Jurkat, Clone E6-1 (cell line): ENCODE measurements around the gene CACNA1F. TPM values are rescaled to one million over a fixed set of nuclear protein-coding genes. Genes with fewer than 3 reads are reported as not detected.

Experiments
- DNase-seq: peaks from one replicate; pipeline ENCODE4 v3.0.0-alpha.2; 2011; ENCODE audit warnings: low read depth, low spot score
- H3K4me3 ChIP-seq: 2 replicates; pipeline ENCODE4 v1.5.1; 2011; ENCODE audit warnings: mild to moderate bottlenecking, low read length, control low read depth, moderate library complexity
- polyA plus RNA-seq: library from polyadenylated mRNA; unstranded; fragments of >200 nt; gene quantifications from one replicate; pipeline ENCODE4 v1.2.1, GENCODE V29; 2012; ENCODE audit warnings: missing spikeins; ENCODE audit not compliant: insufficient read length, insufficient read depth

The CACNA1F gene
- not detected for polyA plus RNA-seq

DNA sequence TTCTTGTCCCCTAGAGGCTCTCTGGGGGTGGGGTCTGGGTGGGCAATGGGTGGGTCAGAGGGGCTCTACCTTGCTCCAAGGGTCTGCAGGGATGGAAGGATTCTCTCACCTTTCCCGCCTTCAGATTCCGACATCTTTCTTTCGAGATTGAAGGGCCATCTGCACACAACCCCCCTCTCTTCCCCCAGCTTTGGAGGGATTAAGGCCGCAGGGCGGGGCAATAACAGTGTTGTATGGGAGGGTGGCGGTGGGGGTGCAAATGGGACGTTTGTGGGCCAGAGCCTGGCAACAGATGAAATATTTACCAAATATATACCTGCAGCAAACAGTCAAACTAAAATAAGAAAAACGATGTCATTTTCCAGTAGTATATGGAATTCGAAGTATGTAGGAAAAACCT, at the start of gene CACNA1F:
CACNA1F (minus strand) TSS at position 165 of the 400 bp plus-strand sequence; CDS start at position 134, 31 bp downstream.
- DNase-seq = no peak
- H3K4me3 ChIP-seq = no peak within 1 kb of the TSS

DNA sequence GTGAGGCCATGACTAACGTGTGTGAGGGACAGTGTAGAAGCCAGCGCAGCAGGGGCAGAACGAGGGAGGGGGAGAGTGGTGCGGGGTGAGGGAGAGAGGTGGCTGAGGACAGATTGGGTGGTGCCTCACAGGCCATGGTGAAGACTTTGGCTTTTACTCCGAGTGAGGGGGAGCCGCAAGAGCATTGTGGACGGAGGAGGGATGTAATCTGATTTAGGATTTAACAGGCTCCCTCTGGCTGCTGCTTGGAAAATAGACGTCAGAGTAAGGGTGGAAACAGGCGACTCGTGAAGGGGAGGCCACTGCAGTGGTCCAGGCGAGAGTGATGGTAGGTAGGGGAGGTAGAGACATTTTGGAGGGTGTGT, 49.5 kb upstream of the CACNA1F start:
- no peak for DNase-seq

DNA sequence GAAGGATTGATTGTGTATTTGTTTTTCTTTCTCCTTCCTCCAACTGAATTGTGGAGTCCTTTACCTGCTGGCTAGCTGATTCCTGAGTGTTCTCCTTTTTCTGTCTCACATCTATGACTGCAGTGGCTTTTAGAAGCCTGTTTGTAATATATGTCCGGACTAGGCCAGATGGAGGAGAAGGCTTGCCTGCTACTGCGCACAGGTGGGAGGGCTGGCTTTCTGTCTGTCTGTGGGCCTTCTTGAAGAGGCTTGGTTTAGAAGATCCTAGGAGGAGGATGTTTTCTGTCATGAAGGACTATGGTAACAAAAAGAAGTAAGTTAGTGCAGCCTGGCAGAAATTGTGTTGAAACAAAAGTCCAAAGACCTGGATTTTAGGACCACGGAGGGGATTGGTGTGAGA, 44.9 kb upstream of the CACNA1F start:
- no peak overlapping the region for H3K4me3 ChIP-seq
- DNase-seq = no peak

More for the DNA sequence above, 49.5 kb upstream of the CACNA1F start:
- no peak overlapping the region for H3K4me3 ChIP-seq

DNA sequence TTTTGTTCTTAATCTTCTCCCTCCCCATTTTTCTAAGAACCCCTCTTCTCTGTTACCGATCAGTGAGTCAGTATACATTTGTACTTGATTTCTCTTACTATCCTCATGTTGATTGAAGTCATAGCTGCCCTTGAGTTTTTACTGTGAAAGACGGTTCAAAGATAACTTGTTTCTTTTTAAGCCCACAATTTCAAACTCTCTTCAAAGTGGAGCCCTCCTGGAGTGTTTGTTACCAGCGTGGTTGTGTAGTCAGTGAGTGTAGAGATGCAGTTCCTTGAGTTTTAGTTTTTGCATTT, 44.3 kb upstream of the CACNA1F start:
- H3K4me3 ChIP-seq = no peak overlapping the region
- no peak for DNase-seq

DNA sequence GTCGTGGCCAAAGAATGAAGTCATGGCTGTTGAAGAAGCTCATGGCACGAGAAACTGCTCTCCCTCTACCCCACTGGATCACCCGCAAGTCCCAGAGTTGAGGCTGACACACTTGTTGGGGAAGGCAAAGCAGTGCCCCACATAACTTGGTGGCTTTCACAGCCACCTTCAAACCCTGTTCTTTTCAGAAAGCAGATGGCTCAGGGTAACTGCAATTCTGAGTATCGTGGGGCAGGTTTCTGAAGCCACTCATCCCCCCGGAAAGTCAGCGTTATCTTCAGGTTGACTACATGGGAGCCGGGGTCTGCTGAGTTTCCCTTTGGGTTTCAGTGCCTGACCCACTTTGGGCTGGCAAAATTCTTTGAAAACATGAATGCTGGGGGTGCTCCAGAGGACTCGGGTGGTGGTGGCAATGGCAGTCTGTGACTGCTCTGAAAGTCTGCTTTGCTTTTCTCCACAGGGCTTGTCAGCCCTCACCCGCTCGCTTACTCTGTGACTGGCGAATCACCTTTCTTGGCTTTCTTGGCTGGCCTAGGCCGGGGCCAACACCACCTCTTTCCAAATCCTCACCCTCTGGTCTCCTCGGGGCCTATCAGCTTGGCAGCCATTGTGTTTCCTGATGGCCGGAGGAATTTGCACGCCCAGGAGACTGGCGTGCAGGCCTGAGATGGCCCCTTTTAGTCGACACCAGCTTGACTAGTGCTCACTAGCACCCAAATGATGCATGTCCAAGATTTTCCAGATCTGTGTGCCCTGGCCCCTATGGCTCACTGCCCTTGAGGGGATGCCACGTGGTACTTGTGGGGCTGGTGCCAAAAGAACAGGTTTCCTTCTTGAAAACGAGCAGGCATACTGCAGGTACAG, 43.8 kb upstream of the CACNA1F start:
- H3K4me3 ChIP-seq = no peak overlapping the region
- no peak for DNase-seq

DNA sequence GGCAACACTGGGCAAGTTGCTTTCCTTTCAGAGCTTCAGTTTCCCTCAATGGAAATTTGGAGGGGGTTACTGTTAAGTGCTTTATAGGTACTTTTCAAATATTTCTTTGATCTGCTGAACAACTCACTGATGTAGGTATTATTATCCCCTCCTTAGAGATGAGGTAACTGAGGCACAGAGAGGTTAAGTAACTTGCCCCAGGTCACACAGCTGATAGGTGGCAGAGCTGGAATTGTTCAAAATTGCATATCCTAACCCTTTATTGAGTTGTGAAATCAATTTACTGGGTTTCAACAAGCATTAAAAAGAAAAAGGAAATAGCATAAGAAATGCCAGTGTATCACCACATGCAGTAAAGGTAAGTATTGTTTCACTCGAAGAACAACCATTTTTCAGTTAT, 43.1 kb upstream of the CACNA1F start:
- DNase-seq = no peak
- H3K4me3 ChIP-seq = no peak overlapping the region

DNA sequence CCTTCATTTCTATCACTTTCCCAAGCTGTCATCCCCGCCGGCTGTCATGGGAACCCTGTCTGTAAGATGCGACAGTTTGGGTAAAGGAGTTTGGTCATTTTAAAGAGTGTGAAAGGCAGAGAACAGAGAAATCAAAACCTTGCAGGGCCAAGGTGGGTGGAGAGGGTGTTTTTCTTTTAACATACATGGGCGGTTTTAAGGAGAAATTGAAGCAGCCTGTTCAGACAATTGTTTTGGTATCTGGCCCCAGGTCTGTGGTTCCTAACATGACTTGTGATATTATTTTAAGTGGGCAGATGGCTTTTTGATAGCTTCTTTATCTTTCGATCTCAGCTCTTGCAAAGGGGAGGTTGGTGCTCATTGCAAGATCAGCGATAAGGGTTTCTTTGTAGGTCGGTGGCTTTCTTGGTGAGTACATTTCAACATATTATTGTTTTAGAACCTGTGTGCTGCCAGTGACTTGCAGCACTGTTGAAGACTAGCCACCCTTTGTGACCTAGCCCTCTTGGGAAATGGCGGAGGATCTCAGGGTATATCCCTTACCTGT, 40.1 kb upstream of the CACNA1F start:
- no peak overlapping the region for H3K4me3 ChIP-seq
- DNase-seq = peak; percentile 87

DNA sequence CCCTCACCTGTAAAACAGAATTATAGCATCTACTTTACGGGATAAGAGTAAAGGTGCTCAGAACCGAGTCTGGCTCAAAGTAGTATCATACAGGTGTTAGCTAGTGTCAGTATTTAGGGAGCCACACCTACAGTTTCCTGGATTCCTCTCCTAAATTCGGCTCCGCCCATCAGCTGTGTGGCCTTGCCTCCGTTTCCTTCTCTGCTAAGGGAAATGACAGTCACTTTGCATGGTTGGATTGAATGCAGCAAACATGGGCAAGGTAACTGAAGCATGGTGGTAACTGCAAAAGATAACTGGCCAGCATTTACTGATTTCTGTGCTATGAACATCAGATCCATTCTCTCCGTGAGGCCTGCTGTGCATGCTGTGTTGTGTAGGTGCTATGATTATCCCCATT, 39.3 kb upstream of the CACNA1F start:
- no peak overlapping the region for H3K4me3 ChIP-seq
- no peak for DNase-seq

DNA sequence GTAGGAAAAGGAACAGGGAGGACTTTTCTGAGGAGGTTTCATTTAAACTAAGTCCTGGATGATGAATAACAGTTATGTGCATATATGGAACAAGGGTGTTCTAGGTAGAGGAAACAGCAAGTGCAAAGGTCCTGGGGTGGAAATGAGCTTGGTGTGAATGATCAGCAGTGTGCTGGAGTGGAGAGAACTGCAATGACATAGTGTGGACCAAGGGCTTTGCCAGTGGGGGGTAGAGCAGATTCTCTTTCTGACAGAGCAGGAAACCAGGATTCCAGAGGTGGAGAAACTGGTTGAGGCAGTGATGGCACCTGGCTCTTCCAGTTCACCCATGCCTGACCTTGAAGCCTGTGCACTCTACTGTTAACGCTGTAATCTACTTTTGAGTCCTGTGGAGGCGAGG, 38.2 kb upstream of the CACNA1F start:
- H3K4me3 ChIP-seq = no peak overlapping the region

DNA sequence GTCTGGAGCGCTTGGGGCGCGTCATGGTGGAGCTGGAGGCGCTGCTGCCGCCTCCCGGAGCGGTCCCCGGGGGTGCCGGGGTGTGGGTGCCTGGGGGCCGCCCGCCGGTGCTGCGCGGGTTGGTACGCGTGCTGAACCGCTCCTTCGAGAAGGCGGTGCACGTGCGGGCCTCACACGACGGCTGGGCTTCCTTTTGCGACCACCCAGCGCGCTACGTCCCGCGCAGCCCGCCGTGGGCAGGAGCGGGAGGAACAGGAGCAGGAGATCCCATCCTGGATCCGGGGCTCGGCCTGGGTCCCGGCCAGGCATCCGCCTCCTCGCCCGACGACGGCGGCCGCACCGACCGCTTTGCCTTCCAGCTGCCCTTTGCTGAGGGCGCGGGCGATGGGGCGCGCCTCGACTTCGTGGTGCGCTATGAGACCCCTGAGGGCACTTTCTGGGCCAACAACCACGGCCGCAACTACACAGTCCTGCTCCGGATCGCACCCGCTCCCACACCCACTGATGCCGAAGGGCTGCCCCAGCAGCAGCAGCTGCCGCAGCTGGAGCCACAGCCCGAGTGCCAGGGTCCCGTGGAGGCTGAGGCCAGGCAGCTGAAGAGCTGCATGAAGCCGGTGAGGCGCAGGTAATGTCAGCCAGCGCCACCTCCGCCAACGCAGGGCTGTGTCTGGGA, 37.2 kb upstream of the CACNA1F start:
- H3K4me3 ChIP-seq = peak overlapping the region; percentile 54
- DNase-seq = no peak

More for the DNA sequence above, 38.2 kb upstream of the CACNA1F start:
- DNase-seq = no peak

DNA sequence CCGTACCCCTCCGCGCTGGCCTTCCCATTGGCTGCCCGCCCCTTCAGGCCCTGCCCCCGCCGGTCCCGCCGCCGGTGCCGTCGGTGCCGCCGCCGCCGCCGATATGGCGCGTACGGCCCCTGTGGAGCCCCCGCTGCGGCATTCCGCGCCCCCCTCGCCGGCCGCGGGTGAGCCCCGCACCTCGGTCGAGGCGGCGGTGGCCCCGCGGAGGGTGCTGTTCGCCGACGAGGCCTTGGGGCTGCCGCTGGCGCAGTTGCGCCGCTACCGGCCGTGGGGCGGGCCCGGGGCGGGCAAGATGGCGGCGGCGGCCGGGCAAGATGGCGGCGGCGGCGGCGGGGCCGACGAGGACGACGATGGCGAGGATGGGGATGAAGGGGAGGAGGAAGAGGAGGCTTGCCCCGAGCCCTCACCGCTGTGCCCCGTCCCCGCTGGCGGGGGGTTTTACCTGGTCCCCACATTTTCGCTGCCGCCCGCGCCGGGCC, 36.7 kb upstream of the CACNA1F start, which contains the start of gene PPP1R3F:
PPP1R3F (plus strand) TSS at position 27 of the 482 bp plus-strand sequence; CDS start at position 104, 77 bp downstream.
- DNase-seq = no peak
- H3K4me3 ChIP-seq = peak within 1 kb of the TSS; percentile 70

DNA sequence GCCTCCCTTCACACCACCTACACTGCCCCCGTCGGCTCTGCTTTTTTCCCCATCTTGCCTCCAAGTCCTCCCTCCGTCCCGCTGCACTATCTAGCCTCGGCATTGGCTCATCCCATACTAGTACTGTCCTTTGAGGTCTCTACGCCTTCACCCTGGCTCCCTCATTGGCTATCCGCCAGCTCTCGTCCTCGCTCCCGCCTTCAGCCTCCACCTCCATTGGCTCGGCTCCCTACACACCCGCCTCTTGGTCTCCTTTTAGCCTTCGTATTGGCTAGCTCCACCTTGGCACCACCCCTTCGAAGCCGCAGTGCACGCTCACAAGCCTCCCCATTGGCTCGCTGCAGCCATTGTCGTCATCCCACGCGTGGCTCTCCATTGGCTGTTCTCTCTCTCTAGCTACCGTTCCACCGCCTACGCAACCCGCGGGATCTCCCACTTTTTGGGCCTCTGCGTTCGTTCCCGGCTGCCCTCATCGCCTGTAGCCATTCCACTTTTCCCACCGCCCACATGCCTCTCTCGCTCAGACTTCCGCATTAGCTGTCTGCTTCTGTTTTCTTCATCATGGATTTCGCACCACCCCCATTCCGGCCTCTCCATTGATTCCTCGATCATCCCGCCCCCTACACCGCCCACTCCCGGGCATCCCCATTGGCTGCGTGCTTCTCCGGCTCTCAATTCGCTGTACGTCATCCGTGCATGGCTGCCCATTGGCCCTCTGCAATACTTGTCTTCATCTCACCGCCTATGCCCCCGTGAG, 36.0 kb upstream of the CACNA1F start:
- DNase-seq = peak; percentile 96
- H3K4me3 ChIP-seq = peak overlapping the region; percentile 70

DNA sequence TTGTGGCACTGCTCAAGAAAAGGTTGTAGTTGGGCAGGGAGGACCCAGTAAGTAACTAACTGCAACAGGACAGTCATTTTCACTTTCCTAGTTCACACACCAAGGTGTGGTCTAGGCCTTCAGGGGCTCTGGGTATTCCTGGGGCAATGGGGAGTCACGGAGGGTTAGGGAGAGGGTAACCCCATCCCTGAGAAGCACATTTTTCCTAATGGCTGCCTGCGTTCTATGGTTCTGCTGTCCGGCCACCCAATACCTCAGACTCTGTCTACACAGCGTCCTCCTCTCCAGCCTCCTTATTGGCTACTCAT, 35.5 kb upstream of the CACNA1F start:
- no peak for DNase-seq

DNA sequence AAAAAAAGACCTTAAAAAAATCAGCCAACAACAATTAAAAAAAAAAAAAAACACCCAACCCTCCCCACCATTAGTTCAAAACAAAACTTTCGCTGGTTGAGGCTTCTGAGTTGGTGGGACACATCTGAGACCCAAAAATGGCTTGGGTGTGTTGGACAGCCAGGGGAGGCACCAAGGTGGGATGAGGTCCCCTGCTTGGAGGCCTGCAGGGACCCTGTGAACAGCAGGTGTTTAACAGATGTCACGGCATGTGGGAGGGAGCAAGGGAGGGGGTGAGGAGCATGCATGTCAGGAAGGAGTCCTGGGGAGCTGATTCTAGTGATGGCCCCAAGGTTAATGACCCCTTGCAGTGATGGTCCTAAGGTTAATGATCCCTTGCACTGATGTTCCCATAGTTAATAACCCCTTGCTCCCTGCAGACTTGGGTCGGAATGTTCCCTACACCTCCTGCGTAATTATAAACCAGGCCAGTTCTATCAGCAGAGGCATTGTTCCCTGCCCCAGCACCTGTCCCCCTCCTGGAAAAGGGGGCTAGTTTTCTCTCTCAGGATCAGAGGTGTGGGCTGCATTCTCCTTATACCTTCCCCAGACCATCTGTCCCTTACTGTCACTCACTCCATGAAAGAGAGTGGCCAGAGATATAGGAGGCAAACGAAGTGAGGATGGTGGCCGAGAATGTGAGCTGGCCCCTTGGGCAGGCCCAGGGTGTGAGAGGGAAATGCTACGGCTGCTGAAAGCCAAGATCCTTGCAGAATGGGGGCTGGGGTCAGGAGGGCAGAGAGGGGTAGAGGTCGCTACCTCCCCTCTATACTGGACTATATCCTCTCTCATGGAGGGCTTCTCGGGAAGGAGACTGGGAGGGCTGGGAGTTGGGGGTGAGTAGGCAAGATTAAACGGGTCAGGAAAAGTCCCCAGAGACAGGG, 33.6 kb upstream of the CACNA1F start:
- DNase-seq = no peak
- no peak overlapping the region for H3K4me3 ChIP-seq

More for the DNA sequence above, 35.5 kb upstream of the CACNA1F start:
- peak overlapping the region; percentile 70 for H3K4me3 ChIP-seq

DNA sequence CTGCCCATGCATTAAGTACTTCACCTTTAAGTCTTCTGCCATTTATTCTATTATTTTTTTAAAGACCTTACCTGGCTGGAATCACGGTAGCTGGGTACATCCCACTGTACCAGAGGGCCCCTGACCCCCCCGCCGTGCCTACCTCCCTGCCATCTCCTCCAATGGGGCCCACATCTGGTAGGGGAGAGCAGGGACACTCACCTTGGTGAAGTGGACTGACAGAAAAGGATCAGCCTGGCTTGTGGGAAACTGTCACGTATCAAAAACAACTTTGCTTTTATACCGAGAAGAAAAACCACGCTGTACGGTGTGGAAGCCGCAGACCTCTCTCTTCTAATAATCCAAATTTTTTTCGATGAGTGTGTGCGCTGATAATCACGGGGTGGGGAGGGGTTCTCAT, 31.3 kb upstream of the CACNA1F start, which contains the start of gene FOXP3:
FOXP3 (minus strand) TSS at position 251 of the 400 bp plus-strand sequence. CDS start 6,205 bp downstream, outside the sequence.
- no peak within 1 kb of the TSS for H3K4me3 ChIP-seq
- no peak for DNase-seq

DNA sequence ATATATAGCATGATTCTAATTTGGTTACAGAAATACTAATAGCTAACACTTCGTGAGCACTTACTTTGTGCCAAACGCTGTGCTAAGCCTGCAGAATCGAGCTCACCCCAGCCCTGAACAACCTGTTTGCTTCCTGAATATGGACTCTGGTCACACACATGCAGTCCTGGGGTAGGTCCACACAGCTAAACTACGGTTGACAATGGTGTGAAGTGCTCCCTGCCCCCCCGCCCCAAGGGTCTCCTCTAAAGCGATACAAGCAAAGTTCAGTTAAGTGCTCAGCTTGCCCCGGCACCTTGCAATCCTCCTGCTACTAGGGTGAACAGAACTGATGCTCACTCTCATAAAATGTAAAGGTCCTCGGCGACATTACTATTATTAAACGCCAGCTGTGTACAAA, 30.5 kb upstream of the CACNA1F start:
- no peak for DNase-seq

DNA sequence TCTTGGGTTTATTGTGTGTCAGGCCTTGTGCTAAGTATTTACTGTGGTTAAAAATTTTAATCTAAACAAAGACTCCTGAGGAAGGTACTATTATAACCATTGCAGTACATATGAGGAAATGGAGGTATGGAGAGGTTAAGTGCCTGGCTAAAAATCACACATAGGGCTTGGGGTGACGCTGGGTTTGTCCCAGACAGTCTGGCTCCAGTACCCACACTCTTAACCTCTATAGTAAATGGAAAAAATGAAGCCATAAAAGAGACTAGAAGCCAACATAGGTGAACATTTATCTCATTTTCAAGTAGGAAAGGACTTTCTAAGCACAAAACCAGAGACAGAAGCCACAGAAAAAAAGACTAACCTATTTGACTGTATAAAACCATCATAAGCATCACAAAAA, 29.5 kb upstream of the CACNA1F start:
- H3K4me3 ChIP-seq = no peak overlapping the region
- no peak for DNase-seq

More for the DNA sequence above, 30.5 kb upstream of the CACNA1F start:
- no peak overlapping the region for H3K4me3 ChIP-seq

DNA sequence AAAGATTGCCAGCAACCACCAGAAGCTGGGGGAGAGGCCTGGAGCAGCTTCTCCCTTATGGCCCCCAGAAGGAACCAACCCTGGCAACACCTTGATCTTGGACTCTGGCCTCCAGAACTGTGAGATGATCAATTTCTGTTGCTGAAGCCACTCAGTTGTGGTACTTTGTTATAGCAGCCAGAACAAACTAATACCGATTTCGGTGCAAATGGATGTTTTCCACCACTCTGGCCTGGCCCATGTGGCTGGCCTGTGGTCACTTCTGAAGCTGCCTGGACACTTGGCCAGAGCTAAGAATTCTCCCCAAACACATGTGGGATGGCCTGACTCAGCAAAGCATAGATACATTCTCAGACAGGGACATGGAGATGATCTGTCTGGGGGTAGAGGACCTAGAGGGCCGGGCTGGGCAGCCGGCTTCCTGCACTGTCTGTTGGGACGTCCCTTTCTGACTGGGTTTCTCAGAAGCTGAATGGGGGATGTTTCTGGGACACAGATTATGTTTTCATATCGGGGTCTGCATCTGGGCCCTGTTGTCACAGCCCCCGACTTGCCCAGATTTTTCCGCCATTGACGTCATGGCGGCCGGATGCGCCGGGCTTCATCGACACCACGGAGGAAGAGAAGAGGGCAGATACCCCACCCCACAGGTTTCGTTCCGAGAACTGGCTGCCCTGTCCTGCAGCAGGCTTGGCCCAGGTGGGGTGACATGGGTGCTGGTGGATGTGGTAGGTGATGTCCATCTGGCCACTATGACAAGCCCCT, 27.3 kb upstream of the CACNA1F start:
- DNase-seq = no peak
- H3K4me3 ChIP-seq = no peak overlapping the region
